ENCODE results near the gene CREB3L2. TPM values are rescaled to one million over a fixed set of nuclear protein-coding genes. Genes with fewer than 3 reads are reported as not detected.
"Not testable (repeated sequence)": the region's sequence is repeated elsewhere in the genome, so short reads cannot be mapped to it uniquely, and the experiment has no call there.

Gene CREB3L2
- total RNA-seq, 1 donor from 2014 or later = 32.2 TPM

DNA sequence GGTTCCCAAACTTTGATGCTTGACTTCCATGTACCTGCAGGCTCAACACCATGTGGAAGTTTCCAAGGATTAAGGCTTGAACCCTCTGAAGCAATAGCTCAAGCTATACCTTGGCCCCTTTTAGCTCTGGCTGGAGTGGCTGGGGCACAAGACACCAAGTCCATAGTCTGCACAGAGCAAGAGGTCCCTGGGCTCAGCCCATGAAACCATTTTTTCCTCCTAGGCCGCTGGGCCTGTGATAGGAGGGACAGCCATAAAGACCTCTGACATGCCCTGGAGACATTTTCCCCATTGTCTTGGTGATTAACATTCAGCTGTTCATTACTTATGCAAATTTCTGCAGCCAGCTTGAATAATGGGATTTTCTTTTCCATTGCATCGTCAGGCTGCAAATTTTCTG is 169.5 kb downstream of the CREB3L2 start:
- DNase-seq = no peak

DNA sequence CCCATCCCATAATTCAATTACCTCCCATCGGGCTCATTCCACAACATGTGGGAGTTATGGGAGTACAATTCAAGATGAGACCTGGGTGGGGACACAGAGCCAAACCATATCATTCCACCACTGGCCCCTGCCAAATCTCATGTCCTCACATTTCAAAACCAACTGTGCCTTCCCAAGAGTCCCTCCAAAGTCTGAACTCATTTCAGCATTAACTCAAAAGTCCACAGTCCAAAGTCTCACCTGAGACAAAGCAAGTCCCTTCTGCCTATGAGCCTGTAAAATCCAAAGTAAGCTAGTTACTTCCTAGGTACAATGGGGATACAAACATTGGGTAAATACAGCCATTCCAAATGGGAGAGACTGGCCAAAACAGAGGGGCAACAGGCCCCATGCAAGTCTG is 170.3 kb downstream of the CREB3L2 start:
- DNase-seq = not testable (repeated sequence)

DNA sequence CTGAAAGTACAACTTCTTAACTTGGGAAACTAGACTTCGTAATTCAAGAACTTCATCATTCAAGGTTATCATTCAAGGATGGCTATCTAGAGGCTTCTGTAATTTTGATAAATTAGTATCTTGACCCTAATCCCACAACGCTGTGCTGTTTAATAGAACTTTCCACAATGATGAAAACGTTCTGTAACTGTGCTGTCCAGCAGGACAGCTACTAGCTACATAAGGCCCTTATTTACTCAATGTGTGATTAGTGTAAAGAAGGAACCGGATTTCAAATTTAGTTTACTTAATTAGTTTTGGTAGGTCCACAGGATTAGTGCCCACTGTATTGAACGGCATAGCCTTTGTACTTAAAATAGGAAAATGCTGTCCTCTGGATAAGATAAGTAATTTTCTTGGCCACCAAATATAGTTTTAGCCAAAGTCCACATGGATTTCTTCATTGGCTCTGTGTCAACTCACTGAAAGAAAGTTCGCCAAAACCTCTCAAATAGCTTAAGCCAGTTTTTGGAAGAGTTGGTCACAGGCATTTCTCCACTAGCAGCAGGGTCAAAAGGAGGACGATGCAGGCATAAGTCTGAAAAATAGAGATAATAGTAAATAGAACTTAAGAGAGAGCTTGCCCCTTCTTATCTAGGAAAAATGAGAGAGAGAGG is 172.4 kb downstream of the CREB3L2 start:
- DNase-seq = no peak

DNA sequence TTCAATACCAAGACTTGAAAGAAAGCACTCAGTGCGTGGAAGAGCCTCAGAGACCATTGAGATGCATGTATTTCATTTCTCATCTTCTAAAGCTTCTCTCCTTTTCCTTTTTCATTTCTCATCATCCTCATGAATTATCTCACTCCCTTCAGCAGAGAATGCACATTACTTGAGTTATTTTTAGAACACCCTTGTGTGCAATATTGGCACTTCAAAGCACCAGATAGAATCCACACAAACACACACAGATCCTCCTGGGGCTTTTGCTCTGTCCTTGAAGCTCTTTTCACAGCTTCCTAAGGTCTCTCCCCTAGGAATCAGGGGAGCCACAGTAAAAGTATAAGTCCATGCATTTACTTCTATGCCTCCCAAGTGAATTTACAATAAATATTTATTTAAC is 173.4 kb downstream of the CREB3L2 start:
- no peak for DNase-seq

DNA sequence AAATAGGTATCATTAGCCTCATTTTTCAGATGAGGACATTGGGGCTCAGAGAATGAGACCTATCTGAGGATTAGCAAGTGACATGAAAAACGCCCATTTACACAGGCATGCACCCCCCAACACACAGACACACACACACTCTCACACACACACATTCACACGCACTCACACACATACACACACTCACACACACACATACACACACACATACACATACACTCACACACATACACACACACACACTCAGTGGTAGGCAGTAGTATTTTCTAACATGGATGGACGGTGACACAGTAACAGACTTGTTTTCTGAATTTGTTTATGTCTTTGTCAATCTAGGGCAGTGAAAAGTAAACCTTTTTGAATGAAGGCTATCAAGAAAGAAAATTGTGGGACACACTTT is 176.4 kb downstream of the CREB3L2 start:
- no peak for DNase-seq

Other genes with a start within 250 kb of the CREB3L2 start
- 2.7 and 3.9 TPM in 2 replicates for gene DGKI, start 155.1 kb downstream of the CREB3L2 start, total RNA-seq
- gene AKR1D1, start 74.4 kb upstream of the CREB3L2 start, total RNA-seq = not detected in 2 replicates

Measured in dermis blood vessel endothelial cell (primary cell).